HG02870 (cell line): ENCODE results near the gene FRY.

Experiments used
- ATAC-seq: cut with Tn5 transposase; IDR thresholded peaks from one replicate; pipeline ENCODE4 v1.9.1; 2021; ENCODE audit warnings: mild to moderate bottlenecking, moderate library complexity; ENCODE audit not compliant: unreplicated experiment

FRY gene

DNA sequence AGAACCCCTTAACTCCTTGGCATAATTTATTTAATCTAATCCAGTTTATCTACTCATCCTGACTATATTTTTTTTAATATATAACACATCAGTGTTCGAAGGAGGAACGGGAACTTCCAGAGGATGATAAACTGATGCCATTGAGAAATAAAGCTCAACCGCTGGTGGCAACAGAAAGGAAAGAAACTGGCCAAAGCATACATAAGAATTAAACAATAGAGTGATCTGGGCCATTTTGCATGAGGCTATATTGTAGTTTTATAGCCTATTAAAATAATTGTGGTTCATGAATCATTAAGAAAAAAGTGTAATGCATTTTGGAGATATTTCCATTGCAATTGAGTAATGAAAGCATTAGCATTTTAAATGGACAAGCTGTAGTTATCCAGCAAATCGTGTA is 94.2 kb downstream of the FRY start:
- no peak for ATAC-seq

DNA sequence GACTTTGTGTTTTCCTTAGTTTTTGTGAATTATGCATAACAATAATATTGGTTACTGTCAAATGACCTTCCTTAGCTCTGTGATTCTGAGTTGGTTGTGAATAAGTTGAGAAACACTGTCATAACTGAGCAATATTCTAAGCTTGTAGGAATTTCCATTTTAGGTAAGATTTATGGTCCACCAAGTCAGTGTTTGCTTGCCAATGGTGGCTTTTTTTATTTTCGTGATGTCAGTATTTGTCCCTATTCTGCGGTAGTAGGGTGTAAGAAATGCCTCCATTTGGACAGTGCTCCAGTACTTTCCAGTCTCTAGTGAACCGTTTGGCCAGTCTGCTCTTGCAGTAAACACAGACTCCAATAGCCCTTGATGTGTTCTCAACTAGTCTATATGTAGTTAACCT is 94.7 kb downstream of the FRY start:
- ATAC-seq = no peak

- no peak for ATAC-seq
Measured at GRCh38 chr13:32126756-32127155, 95.2 kb downstream of the FRY start.

- no peak for ATAC-seq
Measured at GRCh38 chr13:32127691-32128090, 96.1 kb downstream of the FRY start.

- ATAC-seq = no peak
Measured at GRCh38 chr13:32134241-32135055, 102.9 kb downstream of the FRY start.

DNA sequence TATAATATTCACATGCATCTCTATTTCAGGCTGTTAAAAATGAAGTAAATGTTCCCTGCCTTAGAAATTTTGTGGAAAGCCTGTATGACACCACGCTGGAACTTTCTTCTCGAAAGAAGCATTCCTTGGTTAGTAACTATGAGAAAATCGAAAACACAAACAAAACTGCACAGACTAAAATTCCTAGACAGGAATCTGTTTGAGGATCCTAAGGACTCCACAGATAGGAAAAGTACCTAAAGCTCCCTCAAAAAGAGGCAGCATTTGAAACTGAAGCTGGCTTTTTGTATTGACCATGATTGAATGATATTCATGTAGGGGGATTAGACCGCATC is 103.4 kb downstream of the FRY start:
- ATAC-seq = no peak

- ATAC-seq = no peak
Measured at GRCh38 chr13:32135655-32136054, 104.1 kb downstream of the FRY start.

- no peak for ATAC-seq
Measured at GRCh38 chr13:32136061-32136460, 104.5 kb downstream of the FRY start.

DNA sequence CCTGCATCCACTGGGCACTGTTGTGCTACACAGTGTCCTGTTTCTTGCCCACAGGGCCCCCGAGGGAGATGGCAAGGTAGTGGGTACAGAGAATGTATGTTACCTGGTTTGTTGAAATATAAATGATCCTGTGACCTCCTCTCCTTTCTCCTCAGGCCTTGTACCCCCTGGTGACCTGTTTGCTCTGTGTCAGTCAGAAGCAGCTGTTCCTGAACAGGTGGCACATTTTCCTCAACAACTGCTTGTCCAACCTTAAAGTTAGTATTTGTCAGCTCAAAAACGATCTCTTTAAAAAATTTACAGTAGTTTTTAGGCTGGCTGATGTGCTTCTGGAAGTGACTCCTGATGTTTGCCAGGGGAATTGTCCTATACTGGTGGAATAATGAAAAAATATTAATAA is 105.1 kb downstream of the FRY start:
- ATAC-seq = no peak

GRCh38 chr13:32139251-32139650 is 107.7 kb downstream of the FRY start:
- no peak for ATAC-seq

- ATAC-seq = no peak
Measured at GRCh38 chr13:32140109-32140508, 108.5 kb downstream of the FRY start.

DNA sequence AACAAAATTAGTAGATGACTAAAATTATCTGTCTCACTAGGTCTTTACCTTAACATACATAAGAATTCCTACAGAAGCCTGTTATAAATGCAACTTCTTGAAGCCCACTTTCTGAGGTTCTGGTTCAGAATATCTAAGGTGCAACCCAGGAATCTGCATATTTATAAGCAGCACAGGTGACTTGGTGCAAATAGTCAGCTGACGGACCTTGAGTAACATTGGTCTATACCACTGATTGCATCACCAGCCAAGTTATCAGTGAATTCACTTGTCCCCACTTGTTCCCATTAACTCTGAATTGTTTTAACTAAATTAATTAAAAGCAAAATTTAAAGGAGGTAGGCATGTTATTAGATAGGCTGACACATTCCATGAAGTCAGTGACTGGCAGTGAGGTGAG is 109.9 kb downstream of the FRY start:
- no peak for ATAC-seq

- no peak for ATAC-seq
Measured at GRCh38 chr13:32142115-32142514, 110.5 kb downstream of the FRY start.

- no peak for ATAC-seq
Measured at GRCh38 chr13:32142956-32143375, 111.4 kb downstream of the FRY start.

DNA sequence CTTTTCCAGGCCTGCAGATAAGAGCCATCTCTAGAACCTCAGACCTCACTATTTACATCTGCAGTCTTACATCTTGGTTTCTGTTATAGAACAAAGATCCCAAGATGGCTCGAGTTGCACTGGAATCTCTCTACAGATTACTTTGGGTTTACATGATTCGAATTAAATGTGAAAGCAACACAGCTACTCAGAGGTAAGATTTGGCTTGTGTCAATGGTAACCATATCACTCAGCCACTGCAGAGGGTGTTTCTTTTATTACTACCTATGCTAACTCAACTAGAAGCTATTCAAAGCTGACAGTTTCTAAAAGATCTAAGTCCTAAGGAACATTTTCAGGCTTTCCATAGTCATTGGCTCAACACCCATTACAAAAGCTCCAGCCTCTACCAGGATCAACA is 115.6 kb downstream of the FRY start:
- ATAC-seq = no peak

GRCh38 chr13:32147976-32148375 is 116.4 kb downstream of the FRY start:
- ATAC-seq = no peak

- ATAC-seq = no peak
Measured at GRCh38 chr13:32150239-32150638, 118.7 kb downstream of the FRY start.

DNA sequence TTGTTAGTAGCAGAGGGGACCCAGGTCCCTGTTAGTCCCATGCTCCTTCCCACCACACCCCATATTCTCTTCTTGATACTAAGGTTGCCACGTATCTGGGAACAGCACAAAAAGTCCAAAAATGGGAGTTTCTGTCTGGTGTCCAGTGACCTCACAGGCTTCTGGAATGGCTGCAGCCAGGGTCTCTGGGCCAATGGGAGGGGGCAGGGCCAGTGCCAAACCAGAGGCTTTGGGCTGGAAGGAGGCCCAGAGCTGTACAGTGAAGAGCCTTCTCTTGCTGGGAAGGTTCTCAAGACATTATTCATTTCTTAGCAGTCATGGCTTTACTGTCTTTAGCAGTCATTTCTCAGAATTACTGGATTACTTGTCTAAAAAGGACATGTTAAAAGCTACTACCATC is 119.2 kb downstream of the FRY start:
- no peak for ATAC-seq

DNA sequence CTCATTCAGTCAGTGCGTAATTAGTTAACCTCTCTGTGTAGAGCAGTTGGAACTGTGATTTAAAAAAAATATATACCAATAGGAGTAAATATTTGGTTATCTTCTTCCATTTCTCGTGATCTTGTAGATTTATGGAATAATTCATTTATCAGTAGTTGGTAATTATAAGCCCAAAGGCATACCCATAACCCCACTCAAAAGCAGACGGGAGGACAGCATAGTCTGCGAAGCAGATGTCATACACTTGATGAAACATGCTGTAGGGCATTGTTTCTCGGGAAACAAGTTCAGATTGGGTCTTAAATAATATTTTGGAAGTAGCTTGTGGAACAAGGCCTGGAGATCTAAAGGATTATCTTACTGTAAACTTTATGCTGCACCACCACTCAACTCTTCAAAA is 119.7 kb downstream of the FRY start:
- no peak for ATAC-seq

GRCh38 chr13:32153056-32153455 is 121.5 kb downstream of the FRY start:
- no peak for ATAC-seq

- ATAC-seq = no peak
Measured at GRCh38 chr13:32159137-32159869, 127.7 kb downstream of the FRY start.

DNA sequence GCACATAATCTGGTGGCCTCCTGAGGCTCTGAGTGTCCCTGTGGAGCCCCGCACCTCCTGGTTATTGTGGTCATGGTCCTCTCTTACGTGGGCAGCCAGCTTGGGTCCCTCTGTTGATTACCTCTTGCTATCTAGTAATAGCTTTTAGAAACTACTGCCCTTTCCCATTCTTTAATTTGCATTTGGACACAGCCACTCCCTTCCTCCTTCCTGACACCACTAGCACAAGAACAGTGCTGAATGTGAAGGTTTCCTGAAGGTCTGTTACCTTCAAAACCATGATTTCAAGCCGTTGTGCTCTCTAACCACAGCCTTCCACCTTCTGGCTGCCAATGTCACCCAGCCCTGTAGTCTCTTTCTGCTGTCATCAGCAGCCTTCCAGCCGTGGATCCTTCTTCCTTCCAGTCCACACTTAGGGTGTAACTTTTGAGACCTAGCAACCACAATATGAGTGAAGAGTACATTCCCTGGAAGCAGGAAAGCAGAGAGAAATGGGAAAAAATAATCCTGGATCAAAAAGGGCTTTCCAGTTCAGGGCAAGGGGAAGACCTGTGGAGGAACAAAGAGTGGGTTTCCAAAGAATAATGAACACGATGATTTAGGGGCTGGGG is 130.9 kb downstream of the FRY start:
- ATAC-seq = no peak
